Gastrocnemius medialis (tissue), 4 donors: Measurements from ENCODE around the gene PBX3. TPM values are rescaled to one million over a fixed set of nuclear protein-coding genes. Genes with fewer than 3 reads are reported as not detected.

ENCODE experiments used
- ATAC-seq, 2 donors: fragments of 150-250 bp; one replicate each; pipeline ENCODE4 v1.9.1; 2016
- DNase-seq, 2 donors: peaks; one replicate each; pipeline ENCODE4 v3.0.0-alpha.2; 2019
- H3K27ac ChIP-seq, 4 donors: fragments of 200-600 bp; sonication (generic); 1 replicate in 1 of 4; 2 replicates in 3 of 4; pipeline ENCODE4 v1.5.1; 2016 to 2018; ENCODE audit warnings: mild to moderate bottlenecking in 2 of 4, moderate library complexity in 1 of 4
- H3K27me3 ChIP-seq, 3 donors: fragments of 200-600 bp; sonication (generic) in 2 of 3; 1 replicate in 1 of 3; 2 replicates in 2 of 3; pipeline versions ENCODE4 v1.5.1 to v1.6.0; 2016 to 2019; ENCODE audit warnings: mild to moderate bottlenecking in 1 of 3, moderate library complexity in 1 of 3
- H3K36me3 ChIP-seq, 2 donors: fragments of 200-600 bp; sonication (generic) in 1 of 2; one replicate each; pipeline ENCODE4 v1.5.1; 2017 to 2018
- H3K4me1 ChIP-seq, 2 donors: fragments of 200-600 bp; sonication (generic) in 1 of 2; one replicate each; pipeline ENCODE4 v1.5.1; 2016 to 2017; ENCODE audit warnings: mild to moderate bottlenecking in 2 of 2
- H3K4me3 ChIP-seq, 4 donors: fragments of 200-600 bp; sonication (generic) in 3 of 4; 1 replicate in 1 of 4; 2 replicates in 3 of 4; pipeline ENCODE4 v1.5.1; 2016 to 2019; ENCODE audit warnings: mild to moderate bottlenecking in 2 of 4
- H3K9me3 ChIP-seq, 3 donors: fragments of 200-600 bp; sonication (generic) in 2 of 3; 1 replicate in 1 of 3; 2 replicates in 2 of 3; pipeline ENCODE4 v1.5.1; 2016 to 2019
- CTCF ChIP-seq, 5 experiments: fragments of 450-650 bp in 3 of 5; fragments of 200-600 bp in 2 of 5; sonication (generic) in 2 of 5; IDR thresholded peaks in 4 of 5; conservative IDR thresholded peaks in 1 of 5; 1 replicate in 4 of 5; 2 replicates in 1 of 5; pipeline ENCODE4 v1.5.1; 2016 to 2019; ENCODE audit warnings: antibody characterized with exemption in 5 of 5, mild to moderate bottlenecking in 3 of 5, moderate library complexity in 3 of 5
- POLR2A ChIP-seq, 2 donors: fragments of 450-650 bp; IDR thresholded peaks; one replicate each; pipeline ENCODE4 v1.6.1; 2017; ENCODE audit warnings: antibody characterized with exemption in 2 of 2, mild to moderate bottlenecking in 2 of 2, moderate library complexity in 2 of 2
- in situ Hi-C, 4 donors: fragments of 200-750 bp; cut with MboI; loops; one replicate each; pipeline versions ENCODE4 v1.15.0 to v1.8.0; 2017; ENCODE audit warnings: low sequenced_read_pairs in 4 of 4
- intact Hi-C: fragments of 100-400 bp; cut with DNase I; formaldehyde crosslinking; loops from one replicate; pipeline ENCODE4 v1.15.1; 2023; ENCODE audit warnings: low total_unique reads
- total RNA-seq, 4 donors: library from RNA; depleted of rRNA; stranded (reverse); fragments of >200 nt; gene quantifications; one replicate each; pipeline versions ENCODE4 v1.1.0 to v1.2.3, GENCODE V29; 2016

The PBX3 gene
- total RNA-seq, 4 donors from 2014 or later, result 6.6 to 31.0 (median 9.6) TPM

GRCh38 chr9:125726456-125727132, 20.6 kb upstream of the PBX3 start:
- H3K4me3 ChIP-seq, result no peak overlapping the region
- H3K27ac ChIP-seq, result no peak overlapping the region
- intact Hi-C loops, result no loop called here
- no peaks in the 10 kb centered on the region for H3K36me3 ChIP-seq
- TF ChIP-seq POLR2A (IDR thresholded peaks at IDR 0.05), result no peak
- no peak for TF ChIP-seq CTCF (IDR thresholded peaks at IDR 0.05 in 4 of 5, conservative IDR thresholded peaks at IDR 0.05 in 1 of 5)
- in situ Hi-C loops, result no loop called here
- DNase-seq (no peak), ATAC-seq (no peak)
- no peaks in the 10 kb centered on the region for H3K27me3 ChIP-seq
- H3K9me3 ChIP-seq, result no peaks in the 10 kb centered on the region
- no peaks in the 10 kb centered on the region for H3K4me1 ChIP-seq

- DNase-seq (no peak), ATAC-seq (no peak)
- intact Hi-C loops, result no loop called here
- Histone ChIP-seq H3K36me3 (no peaks in the 10 kb centered on the region), H3K4me1 (no peaks in the 10 kb centered on the region), H3K9me3 (no peaks in the 10 kb centered on the region), H3K27me3 (no peaks in the 10 kb centered on the region), H3K27ac (no peak overlapping the region), H3K4me3 (no peak overlapping the region)
- TF ChIP-seq CTCF (IDR thresholded peaks at IDR 0.05 in 4 of 5, conservative IDR thresholded peaks at IDR 0.05 in 1 of 5) (no peak), POLR2A (IDR thresholded peaks at IDR 0.05) (no peak)
- in situ Hi-C loops, result no loop called here
Observed at GRCh38 chr9:125730168-125730567, 17.0 kb upstream of the PBX3 start.

GRCh38 chr9:125732562-125732961, 14.6 kb upstream of the PBX3 start:
- Histone ChIP-seq H3K4me1 (no peaks in the 10 kb centered on the region), H3K9me3 (no peaks in the 10 kb centered on the region), H3K4me3 (no peak overlapping the region), H3K27ac (no peak overlapping the region), H3K27me3 (no peaks in the 10 kb centered on the region), H3K36me3 (no peaks in the 10 kb centered on the region)
- no peak for DNase-seq
- in situ Hi-C loops (no loop called here), intact Hi-C loops (no loop called here)
- no peak for ATAC-seq
- TF ChIP-seq POLR2A (IDR thresholded peaks at IDR 0.05) (no peak), CTCF (IDR thresholded peaks at IDR 0.05 in 4 of 5, conservative IDR thresholded peaks at IDR 0.05 in 1 of 5) (no peak)

GRCh38 chr9:125739436-125739835, 7.7 kb upstream of the PBX3 start:
- Histone ChIP-seq H3K36me3 (no peaks in the 10 kb centered on the region), H3K27me3 (peaks cover 0 to 8% (median 5%) of the 10 kb centered on the region in 3 donors), H3K9me3 (no peaks in the 10 kb centered on the region), H3K4me1 (no peaks in the 10 kb centered on the region), H3K4me3 (no peak overlapping the region), H3K27ac (no peak overlapping the region)
- ATAC-seq (no peak), DNase-seq (no peak)
- TF ChIP-seq POLR2A (IDR thresholded peaks at IDR 0.05) (no peak), CTCF (IDR thresholded peaks at IDR 0.05 in 4 of 5, conservative IDR thresholded peaks at IDR 0.05 in 1 of 5) (no peak)
- intact Hi-C loops, result no loop called here
- in situ Hi-C loops, result no loop called here

- Histone ChIP-seq H3K9me3 (no peaks in the 10 kb centered on the region), H3K4me3 (no peak overlapping the region), H3K36me3 (no peaks in the 10 kb centered on the region), H3K27ac (no peak overlapping the region), H3K27me3 (peaks cover 0 to 8% (median 5%) of the 10 kb centered on the region in 3 donors), H3K4me1 (peaks cover 0 to 7% of the 10 kb centered on the region in 2 donors)
- TF ChIP-seq CTCF (IDR thresholded peaks at IDR 0.05 in 4 of 5, conservative IDR thresholded peaks at IDR 0.05 in 1 of 5) (no peak), POLR2A (IDR thresholded peaks at IDR 0.05) (no peak)
- intact Hi-C loops, result no loop called here
- no peak for ATAC-seq
- in situ Hi-C loops, result no loop called here
- no peak for DNase-seq
Observed at GRCh38 chr9:125742657-125743056, 4.5 kb upstream of the PBX3 start.
